ENCODE data around the gene GJB4. TPM values are rescaled to one million over a fixed set of nuclear protein-coding genes. Genes with fewer than 3 reads are reported as not detected.
"Not testable (repeated sequence)": the region's sequence is repeated elsewhere in the genome, so short reads cannot be mapped to it uniquely, and the experiment has no call there.

Gene GJB4
- total RNA-seq, 2 experiments from 2014 or later = not detected

- no peaks in the 10 kb centered on the region for H3K9me3 Mint-ChIP-seq (ENCODE audit: insufficient read depth)
- H3K4me3 Mint-ChIP-seq = no peak overlapping the region
- DNase-seq (no peak), ATAC-seq (no peak)
- H3K36me3 Mint-ChIP-seq (ENCODE audit: low read depth) = no peaks in the 10 kb centered on the region
- H3K27me3 Mint-ChIP-seq (ENCODE audit: low read depth) = peaks cover 2% of the 10 kb centered on the region
- CTCF ChIA-PET = no interaction called here
- H3K4me1 Mint-ChIP-seq (ENCODE audit: low read depth) = no peaks in the 10 kb centered on the region
- H3K27ac Mint-ChIP-seq = no peak overlapping the region
- POLR2A ChIA-PET = no interaction called here
Observed at GRCh38 chr1:34770891-34771504, 11.5 kb downstream of the GJB4 start.

GRCh38 chr1:34771573-34772371, 12.2 kb downstream of the GJB4 start:
- Mint-ChIP-seq H3K4me3 (no peak overlapping the region), H3K36me3 (ENCODE audit: low read depth) (no peaks in the 10 kb centered on the region), H3K27ac (no peak overlapping the region), H3K9me3 (ENCODE audit: insufficient read depth) (no peaks in the 10 kb centered on the region), H3K27me3 (ENCODE audit: low read depth) (peaks cover 2% of the 10 kb centered on the region), H3K4me1 (ENCODE audit: low read depth) (no peaks in the 10 kb centered on the region)
- ChIA-PET POLR2A (no interaction called here), CTCF (no interaction called here)
- ATAC-seq = no peak
- no peak for DNase-seq

GRCh38 chr1:34773114-34773513, 13.6 kb downstream of the GJB4 start:
- H3K27ac Mint-ChIP-seq; H3K36me3 Mint-ChIP-seq (ENCODE audit: low read depth); H3K4me3 Mint-ChIP-seq; H3K27me3 Mint-ChIP-seq (ENCODE audit: low read depth); H3K9me3 Mint-ChIP-seq (ENCODE audit: insufficient read depth); ATAC-seq; DNase-seq; POLR2A ChIA-PET; CTCF ChIA-PET; H3K4me1 Mint-ChIP-seq (ENCODE audit: low read depth): not testable (repeated sequence)

- no peaks in the 10 kb centered on the region for H3K9me3 Mint-ChIP-seq (ENCODE audit: insufficient read depth)
- ATAC-seq (no peak), DNase-seq (no peak)
- H3K27ac Mint-ChIP-seq = no peak overlapping the region
- CTCF ChIA-PET = no interaction called here
- no peak overlapping the region for H3K4me3 Mint-ChIP-seq
- no peaks in the 10 kb centered on the region for H3K36me3 Mint-ChIP-seq (ENCODE audit: low read depth)
- peaks cover 18% of the 10 kb centered on the region for H3K27me3 Mint-ChIP-seq (ENCODE audit: low read depth)
- H3K4me1 Mint-ChIP-seq (ENCODE audit: low read depth) = no peaks in the 10 kb centered on the region
- POLR2A ChIA-PET = no interaction called here
Observed at GRCh38 chr1:34774957-34775356, 15.4 kb downstream of the GJB4 start.

- H3K4me3 Mint-ChIP-seq = no peak overlapping the region
- peaks cover 26% of the 10 kb centered on the region for H3K27me3 Mint-ChIP-seq (ENCODE audit: low read depth)
- ChIA-PET POLR2A (no interaction called here), CTCF (no interaction called here)
- no peaks in the 10 kb centered on the region for H3K36me3 Mint-ChIP-seq (ENCODE audit: low read depth)
- H3K27ac Mint-ChIP-seq = no peak overlapping the region
- H3K9me3 Mint-ChIP-seq (ENCODE audit: insufficient read depth) = no peaks in the 10 kb centered on the region
- no peaks in the 10 kb centered on the region for H3K4me1 Mint-ChIP-seq (ENCODE audit: low read depth)
- no peak for ATAC-seq
- DNase-seq = no peak
Observed at GRCh38 chr1:34776911-34777310, 17.4 kb downstream of the GJB4 start.

GRCh38 chr1:34777519-34778321, 18.2 kb downstream of the GJB4 start:
- POLR2A ChIA-PET = no interaction called here
- peaks cover 2% of the 10 kb centered on the region for H3K4me1 Mint-ChIP-seq (ENCODE audit: low read depth)

GRCh38 chr1:34778381-34778780, 18.8 kb downstream of the GJB4 start:
- H3K27me3 Mint-ChIP-seq (ENCODE audit: low read depth) = peaks cover 36% of the 10 kb centered on the region
- H3K9me3 Mint-ChIP-seq (ENCODE audit: insufficient read depth) = no peaks in the 10 kb centered on the region
- peaks cover 2% of the 10 kb centered on the region for H3K4me1 Mint-ChIP-seq (ENCODE audit: low read depth)
- POLR2A ChIA-PET = no interaction called here
- H3K36me3 Mint-ChIP-seq (ENCODE audit: low read depth) = no peaks in the 10 kb centered on the region
- no peak overlapping the region for H3K4me3 Mint-ChIP-seq
- no peak overlapping the region for H3K27ac Mint-ChIP-seq
- DNase-seq = no peak
- ATAC-seq = no peak
- CTCF ChIA-PET = no interaction called here

More at GRCh38 chr1:34777519-34778321, 18.2 kb downstream of the GJB4 start:
- ATAC-seq (no peak), DNase-seq (no peak)
- no peak overlapping the region for H3K4me3 Mint-ChIP-seq
- peaks cover 34% of the 10 kb centered on the region for H3K27me3 Mint-ChIP-seq (ENCODE audit: low read depth)
- no peak overlapping the region for H3K27ac Mint-ChIP-seq
- no peaks in the 10 kb centered on the region for H3K36me3 Mint-ChIP-seq (ENCODE audit: low read depth)
- CTCF ChIA-PET = no interaction called here
- no peaks in the 10 kb centered on the region for H3K9me3 Mint-ChIP-seq (ENCODE audit: insufficient read depth)

GRCh38 chr1:34779005-34779404, 19.5 kb downstream of the GJB4 start:
- POLR2A ChIA-PET = no interaction called here

GRCh38 chr1:34779526-34779925, 20.0 kb downstream of the GJB4 start:
- H3K4me1 Mint-ChIP-seq (ENCODE audit: low read depth) = peaks cover 2% of the 10 kb centered on the region
- no peak overlapping the region for H3K27ac Mint-ChIP-seq
- no peak for ATAC-seq
- H3K36me3 Mint-ChIP-seq (ENCODE audit: low read depth) = no peaks in the 10 kb centered on the region
- no peak for DNase-seq
- no peak overlapping the region for H3K4me3 Mint-ChIP-seq
- POLR2A ChIA-PET = no interaction called here
- CTCF ChIA-PET = interaction anchor here (1.2 kb wide), 1 partner anchor 73 kb away, joined by 4 read pairs; no protein-coding TSS in a partner anchor
- H3K27me3 Mint-ChIP-seq (ENCODE audit: low read depth) = peaks cover 37% of the 10 kb centered on the region
- no peaks in the 10 kb centered on the region for H3K9me3 Mint-ChIP-seq (ENCODE audit: insufficient read depth)

More at GRCh38 chr1:34779005-34779404, 19.5 kb downstream of the GJB4 start:
- CTCF ChIA-PET = interaction anchor here (1.2 kb wide), 1 partner anchor 74 kb away, joined by 4 read pairs; no protein-coding TSS in a partner anchor
- H3K4me1 Mint-ChIP-seq (ENCODE audit: low read depth) = peaks cover 2% of the 10 kb centered on the region
- H3K4me3 Mint-ChIP-seq = no peak overlapping the region
- DNase-seq (no peak), ATAC-seq (no peak)
- H3K27me3 Mint-ChIP-seq (ENCODE audit: low read depth) = peaks cover 37% of the 10 kb centered on the region
- no peaks in the 10 kb centered on the region for H3K9me3 Mint-ChIP-seq (ENCODE audit: insufficient read depth)
- no peaks in the 10 kb centered on the region for H3K36me3 Mint-ChIP-seq (ENCODE audit: low read depth)
- H3K27ac Mint-ChIP-seq = no peak overlapping the region

GRCh38 chr1:34779962-34780361, 20.4 kb downstream of the GJB4 start:
- CTCF ChIA-PET = interaction anchor here (1.2 kb wide), 1 partner anchor 73 kb away, joined by 4 read pairs; no protein-coding TSS in a partner anchor
- no peak for DNase-seq
- peaks cover 37% of the 10 kb centered on the region for H3K27me3 Mint-ChIP-seq (ENCODE audit: low read depth)
- POLR2A ChIA-PET = no interaction called here
- H3K27ac Mint-ChIP-seq = no peak overlapping the region
- no peak for ATAC-seq
- H3K36me3 Mint-ChIP-seq (ENCODE audit: low read depth) = no peaks in the 10 kb centered on the region
- H3K4me3 Mint-ChIP-seq = no peak overlapping the region
- H3K9me3 Mint-ChIP-seq (ENCODE audit: insufficient read depth) = no peaks in the 10 kb centered on the region
- peaks cover 2% of the 10 kb centered on the region for H3K4me1 Mint-ChIP-seq (ENCODE audit: low read depth)

GRCh38 chr1:34780528-34780927, 21.0 kb downstream of the GJB4 start:
- POLR2A ChIA-PET = interaction anchor here (1.0 kb wide), 1 partner anchor 66 kb away, joined by 3 read pairs; no protein-coding TSS in a partner anchor
- Mint-ChIP-seq H3K36me3 (ENCODE audit: low read depth) (no peaks in the 10 kb centered on the region), H3K4me1 (ENCODE audit: low read depth) (peaks cover 2% of the 10 kb centered on the region), H3K27ac (no peak overlapping the region), H3K9me3 (ENCODE audit: insufficient read depth) (no peaks in the 10 kb centered on the region), H3K27me3 (ENCODE audit: low read depth) (peaks cover 37% of the 10 kb centered on the region), H3K4me3 (no peak overlapping the region)
- DNase-seq = no peak
- CTCF ChIA-PET = no interaction called here
- ATAC-seq = no peak
